C4-2B (cell line): Measurements from ENCODE around the gene HMGXB4.

ENCODE experiments used
- H3K27ac ChIP-seq: fragments of 450-650 bp; 2 replicates; pipeline ENCODE4 v1.5.1; 2017
- ZFX ChIP-seq: fragments of 450-650 bp; IDR thresholded peaks from 2 replicates; pipeline ENCODE4 v1.6.1; 2017
- TF ChIP-seq, protein P1 (sequence below): fragments of 450-650 bp; conservative IDR thresholded peaks from 2 replicates; pipeline ENCODE4 v1.5.1; 2017; ENCODE audit warnings: mild to moderate bottlenecking

Gene HMGXB4

DNA sequence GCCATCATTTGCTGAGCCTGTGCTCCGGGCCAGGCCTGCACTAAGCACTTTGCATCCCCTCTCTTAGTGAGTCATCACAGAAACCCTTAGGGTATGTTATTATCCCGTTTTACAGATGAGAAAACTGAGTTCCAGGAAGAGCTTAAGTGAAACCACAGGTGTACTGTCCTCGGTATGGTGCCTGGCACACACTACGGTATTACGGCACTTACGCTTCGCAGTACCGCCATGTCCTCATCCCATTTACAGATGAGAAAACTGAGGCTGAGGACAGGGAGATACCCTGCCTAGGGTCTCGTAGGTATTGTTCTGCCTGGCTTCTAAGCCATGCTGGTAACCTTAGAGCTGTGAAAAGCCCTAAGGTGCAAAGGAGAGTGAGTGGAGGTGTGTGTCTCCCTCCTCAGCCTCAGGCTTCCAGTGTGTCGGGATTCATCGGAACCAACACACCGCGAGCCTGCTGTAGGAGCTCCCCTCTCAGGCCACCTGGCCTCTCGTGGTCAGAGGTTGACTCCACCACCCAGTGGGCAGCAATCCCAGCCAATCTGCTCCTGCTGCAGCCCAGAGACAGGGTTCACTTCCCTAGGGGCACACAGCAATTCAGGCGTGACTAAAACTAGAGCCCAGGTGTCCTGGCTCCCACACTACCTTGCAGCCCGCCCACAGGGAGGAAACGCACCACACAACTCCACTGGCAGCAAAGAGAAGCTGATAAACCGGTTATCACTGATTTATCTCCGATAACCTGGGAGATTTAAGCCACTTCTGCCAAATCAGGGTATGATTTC lies 84.0 kb downstream of the HMGXB4 start:
- H3K27ac ChIP-seq, result peak overlapping the region; percentile 64
- no peak for TF ChIP-seq ZFX
- TF ChIP-seq, protein P1, sequence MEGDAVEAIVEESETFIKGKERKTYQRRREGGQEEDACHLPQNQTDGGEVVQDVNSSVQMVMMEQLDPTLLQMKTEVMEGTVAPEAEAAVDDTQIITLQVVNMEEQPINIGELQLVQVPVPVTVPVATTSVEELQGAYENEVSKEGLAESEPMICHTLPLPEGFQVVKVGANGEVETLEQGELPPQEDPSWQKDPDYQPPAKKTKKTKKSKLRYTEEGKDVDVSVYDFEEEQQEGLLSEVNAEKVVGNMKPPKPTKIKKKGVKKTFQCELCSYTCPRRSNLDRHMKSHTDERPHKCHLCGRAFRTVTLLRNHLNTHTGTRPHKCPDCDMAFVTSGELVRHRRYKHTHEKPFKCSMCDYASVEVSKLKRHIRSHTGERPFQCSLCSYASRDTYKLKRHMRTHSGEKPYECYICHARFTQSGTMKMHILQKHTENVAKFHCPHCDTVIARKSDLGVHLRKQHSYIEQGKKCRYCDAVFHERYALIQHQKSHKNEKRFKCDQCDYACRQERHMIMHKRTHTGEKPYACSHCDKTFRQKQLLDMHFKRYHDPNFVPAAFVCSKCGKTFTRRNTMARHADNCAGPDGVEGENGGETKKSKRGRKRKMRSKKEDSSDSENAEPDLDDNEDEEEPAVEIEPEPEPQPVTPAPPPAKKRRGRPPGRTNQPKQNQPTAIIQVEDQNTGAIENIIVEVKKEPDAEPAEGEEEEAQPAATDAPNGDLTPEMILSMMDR, result no peak

GRCh38 chr22:35342390-35342789 lies 85.1 kb downstream of the HMGXB4 start:
- peak overlapping the region; percentile 64 for H3K27ac ChIP-seq
- TF ChIP-seq, protein P1, result no peak
- no peak for TF ChIP-seq ZFX

GRCh38 chr22:35343664-35344550 lies 86.6 kb downstream of the HMGXB4 start:
- H3K27ac ChIP-seq, result no peak overlapping the region
- no peak for TF ChIP-seq ZFX
- TF ChIP-seq, protein P1, result no peak

GRCh38 chr22:35344956-35345690 lies 87.8 kb downstream of the HMGXB4 start:
- no peak for TF ChIP-seq ZFX
- TF ChIP-seq, protein P1, result no peak
- no peak overlapping the region for H3K27ac ChIP-seq
